Measurements from ENCODE around the gene KAZN. TPM values are rescaled to one million over a fixed set of nuclear protein-coding genes. Genes with fewer than 3 reads are reported as not detected.
A peak's percentile ranks its signal among the peaks of the same experiment; 100 is the strongest.

KAZN gene
- total RNA-seq, 2 donors from 2014 or later: 1.1 to 2.2 TPM

DNA sequence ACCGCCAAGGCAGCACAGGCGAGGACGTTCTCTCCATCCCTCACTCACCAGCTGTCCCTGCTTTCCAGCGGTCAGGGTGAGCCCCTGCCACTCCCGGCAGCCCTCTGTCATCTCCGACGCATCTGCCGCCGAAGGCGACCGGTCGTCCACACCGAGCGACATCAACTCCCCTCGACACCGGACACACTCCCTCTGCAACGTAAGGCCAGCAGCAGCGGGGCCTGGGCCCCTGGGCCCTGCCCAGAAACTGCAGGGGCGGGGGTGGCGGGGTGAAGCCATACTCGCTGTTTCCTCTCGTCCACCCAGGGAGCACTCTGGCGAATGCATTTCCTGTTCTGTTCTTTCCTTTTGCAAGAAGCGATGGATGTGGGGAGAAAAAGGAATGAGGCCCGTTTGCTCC is 461.6 kb downstream of the KAZN start:
- peaks cover 0 to 5% of the 10 kb centered on the region in 2 donors for H3K36me3 Mint-ChIP-seq
- no peak for ATAC-seq
- no peak overlapping the region for H3K27ac Mint-ChIP-seq
- DNase-seq (ENCODE audit: low spot score in 2 of 2): no peak
- peaks cover 5% of the 10 kb centered on the region in 2 donors for H3K9me3 Mint-ChIP-seq

DNA sequence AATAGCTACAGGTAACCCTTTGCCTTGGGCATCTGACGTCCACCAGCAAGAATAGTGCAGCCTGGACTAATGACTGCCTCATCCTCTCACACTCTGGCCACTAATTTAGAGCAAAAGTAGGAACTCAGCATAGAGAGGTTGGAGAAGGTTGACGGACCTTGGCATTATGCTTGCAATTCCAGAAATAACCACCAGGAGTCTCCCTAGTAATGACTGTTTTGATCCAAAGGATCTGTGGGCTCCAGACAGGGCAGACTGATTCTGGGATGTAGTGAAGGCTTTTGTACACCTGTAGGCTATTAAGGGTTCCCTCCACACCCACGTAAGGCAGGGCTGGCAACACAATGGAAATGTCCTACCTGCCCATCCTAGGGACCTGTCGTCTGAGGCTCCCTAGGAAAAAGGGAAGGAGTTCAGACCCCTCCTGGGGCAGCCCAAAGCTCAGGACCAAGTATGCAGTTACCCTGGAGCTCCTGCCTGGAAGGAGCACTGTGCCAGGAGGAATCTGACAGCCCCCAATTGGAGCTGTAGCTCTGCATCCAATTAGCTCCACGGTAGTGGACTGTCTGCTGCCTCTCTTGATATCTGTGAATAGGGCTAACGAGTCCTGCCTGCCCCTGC is 464.1 kb downstream of the KAZN start:
- peak in 1 of 2 donors; percentile 27 for DNase-seq (ENCODE audit: low spot score in 2 of 2)
- Mint-ChIP-seq H3K27ac (no peak overlapping the region), H3K36me3 (peaks cover 0 to 5% of the 10 kb centered on the region in 2 donors), H3K9me3 (peaks cover 5% of the 10 kb centered on the region in 2 donors)
- no peak for ATAC-seq

DNA sequence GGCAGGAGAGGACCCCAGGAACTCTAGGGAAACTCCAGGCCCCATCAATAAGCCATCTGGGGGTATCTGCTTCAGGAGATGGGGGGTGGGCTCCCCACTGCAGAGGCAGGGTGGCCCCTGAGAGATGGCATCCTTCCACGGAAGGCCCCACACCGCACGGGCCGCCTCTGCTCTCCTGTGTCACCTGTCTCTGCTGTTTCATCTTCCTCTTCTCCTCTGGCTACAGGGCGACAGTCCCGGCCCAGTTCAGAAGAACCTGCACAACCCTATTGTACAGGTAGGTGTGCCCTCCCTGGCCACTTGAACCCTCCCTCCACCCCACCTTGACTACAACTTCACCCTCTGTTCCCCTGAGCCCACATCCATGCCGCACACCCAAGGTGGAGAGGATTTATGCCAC is 464.9 kb downstream of the KAZN start:
- ATAC-seq (no peak), DNase-seq (ENCODE audit: low spot score in 2 of 2) (no peak)
- H3K36me3 Mint-ChIP-seq: peaks cover 0 to 5% of the 10 kb centered on the region in 2 donors
- no peak overlapping the region for H3K27ac Mint-ChIP-seq
- peaks cover 5% of the 10 kb centered on the region in 2 donors for H3K9me3 Mint-ChIP-seq

DNA sequence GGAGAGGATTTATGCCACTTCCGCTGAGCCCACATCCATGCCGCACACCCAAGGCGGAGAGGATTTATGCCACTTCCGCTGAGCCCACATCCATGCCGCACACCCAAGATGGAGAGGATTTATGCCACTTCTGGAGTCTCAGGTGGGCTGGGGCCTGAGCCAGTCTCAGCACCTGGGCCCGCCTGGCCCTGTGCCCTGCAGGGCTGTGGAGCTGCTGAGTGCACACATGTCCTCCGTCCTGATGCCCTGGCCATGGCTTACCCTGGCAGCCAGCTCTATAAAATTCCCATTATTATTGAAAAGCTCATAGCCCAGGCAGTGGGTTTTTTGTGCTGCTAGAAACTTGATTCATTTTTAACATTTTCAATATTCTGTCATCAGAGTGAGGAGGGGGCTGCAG is 465.3 kb downstream of the KAZN start:
- Mint-ChIP-seq H3K36me3 (peaks cover 0 to 5% of the 10 kb centered on the region in 2 donors), H3K27ac (no peak overlapping the region), H3K9me3 (peaks cover 5% of the 10 kb centered on the region in 2 donors)
- DNase-seq (ENCODE audit: low spot score in 2 of 2): no peak
- no peak for ATAC-seq

DNA sequence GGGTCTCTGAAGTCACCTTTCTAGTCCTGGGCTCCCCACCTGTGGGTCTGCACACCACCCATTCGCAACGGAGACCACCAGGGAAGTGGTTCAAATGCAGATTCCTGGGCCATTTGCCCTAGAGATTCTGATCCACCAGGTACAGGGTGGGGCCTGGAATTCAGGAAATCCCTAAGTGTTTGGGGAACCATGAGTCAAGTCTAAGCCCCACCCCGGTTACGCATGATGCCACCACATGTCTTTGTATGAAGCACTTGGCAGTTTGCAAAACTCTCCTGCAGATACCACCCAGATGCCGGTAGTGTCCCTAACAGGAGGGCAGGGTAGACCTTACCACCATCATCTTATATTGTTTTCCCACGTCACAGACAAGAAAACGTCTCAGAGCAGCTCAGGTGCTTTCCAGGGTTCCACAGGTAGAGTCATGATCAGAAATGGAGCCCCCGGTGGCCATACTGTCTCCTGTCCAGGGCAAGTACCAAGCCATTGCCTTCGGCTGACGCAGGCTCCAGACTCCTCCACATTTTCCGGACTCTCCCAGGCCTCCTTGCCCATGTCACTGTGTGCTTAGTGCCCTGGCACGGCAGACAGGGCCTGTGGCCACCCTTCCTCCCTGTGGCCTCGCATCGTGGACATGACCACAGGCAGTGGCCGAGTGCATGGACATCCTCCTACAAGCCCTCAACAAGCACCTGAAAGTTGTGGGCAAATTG is 465.9 kb downstream of the KAZN start:
- Mint-ChIP-seq H3K36me3 (peaks cover 0 to 5% of the 10 kb centered on the region in 2 donors), H3K27ac (no peak overlapping the region), H3K9me3 (peaks cover 5% of the 10 kb centered on the region in 2 donors)
- DNase-seq (ENCODE audit: low spot score in 2 of 2) (no peak), ATAC-seq (no peak)

DNA sequence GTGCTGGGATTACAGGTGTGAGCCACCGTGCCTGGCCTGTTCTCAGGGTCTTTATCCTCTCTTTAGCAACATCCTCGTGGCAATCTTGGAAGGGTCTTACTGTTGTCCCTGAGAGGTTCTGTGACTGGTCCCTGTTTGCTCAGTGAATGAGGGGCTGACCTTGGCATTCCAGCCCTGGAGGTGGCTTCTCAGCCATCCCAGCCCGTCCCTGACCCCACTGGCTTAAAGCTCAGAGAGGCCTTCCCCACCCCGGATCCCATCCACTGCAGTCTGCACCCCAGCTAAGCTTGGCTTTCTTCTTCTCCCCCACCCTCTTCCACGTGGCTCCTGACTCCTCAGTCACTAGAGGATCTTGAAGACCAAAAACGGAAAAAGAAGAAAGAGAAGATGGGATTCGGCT is 466.8 kb downstream of the KAZN start:
- ATAC-seq (no peak), DNase-seq (ENCODE audit: low spot score in 2 of 2) (no peak)
- Mint-ChIP-seq H3K36me3 (peaks cover 0 to 5% of the 10 kb centered on the region in 2 donors), H3K27ac (no peak overlapping the region), H3K9me3 (peaks cover 5% of the 10 kb centered on the region in 2 donors)

DNA sequence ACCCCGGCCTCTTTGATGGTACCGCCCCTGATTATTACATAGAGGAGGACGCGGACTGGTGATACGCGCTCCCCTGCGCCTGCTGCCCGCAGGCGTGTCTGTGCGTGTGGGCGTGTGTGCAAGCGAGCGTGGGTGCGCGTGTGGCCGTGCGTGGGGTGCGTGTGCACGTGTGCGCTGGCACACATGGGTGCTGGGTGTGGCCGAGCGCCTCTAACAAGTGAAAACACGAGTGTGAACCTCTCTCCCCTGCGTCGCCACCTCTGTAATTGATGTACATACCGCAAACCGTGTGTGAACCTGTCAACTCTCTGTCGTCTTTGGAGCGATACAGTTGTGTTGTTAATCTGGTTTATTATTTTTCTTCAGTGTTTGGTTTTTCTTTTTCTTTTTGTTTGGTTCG is 467.3 kb downstream of the KAZN start:
- ATAC-seq (no peak), DNase-seq (ENCODE audit: low spot score in 2 of 2) (no peak)
- H3K27ac Mint-ChIP-seq: no peak overlapping the region
- peaks cover 5% of the 10 kb centered on the region in 2 donors for H3K9me3 Mint-ChIP-seq
- peaks cover 0 to 5% of the 10 kb centered on the region in 2 donors for H3K36me3 Mint-ChIP-seq

DNA sequence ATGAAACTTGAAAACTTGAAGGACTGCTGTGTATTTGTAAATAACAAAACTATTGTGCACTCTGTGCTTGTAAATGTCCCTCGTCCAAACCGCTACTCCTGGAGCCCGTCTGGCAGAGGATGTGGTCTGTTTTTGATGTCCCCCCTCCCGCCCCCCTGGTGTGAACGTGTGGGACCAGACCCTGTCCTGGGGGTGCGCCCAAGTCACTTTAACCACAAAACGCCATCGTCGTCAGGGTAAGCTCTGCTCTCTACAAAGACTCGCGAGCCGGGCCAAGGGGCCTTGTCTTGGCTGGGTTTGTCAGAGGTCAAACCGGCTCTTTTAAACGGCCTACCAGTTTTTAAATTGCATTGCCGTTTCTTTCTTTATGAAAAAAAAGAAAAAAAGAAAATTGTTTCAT is 467.7 kb downstream of the KAZN start:
- H3K27ac Mint-ChIP-seq: no peak overlapping the region
- peaks cover 5% of the 10 kb centered on the region in 2 donors for H3K9me3 Mint-ChIP-seq
- no peak for DNase-seq (ENCODE audit: low spot score in 2 of 2)
- ATAC-seq: no peak
- peaks cover 0 to 5% of the 10 kb centered on the region in 2 donors for H3K36me3 Mint-ChIP-seq

DNA sequence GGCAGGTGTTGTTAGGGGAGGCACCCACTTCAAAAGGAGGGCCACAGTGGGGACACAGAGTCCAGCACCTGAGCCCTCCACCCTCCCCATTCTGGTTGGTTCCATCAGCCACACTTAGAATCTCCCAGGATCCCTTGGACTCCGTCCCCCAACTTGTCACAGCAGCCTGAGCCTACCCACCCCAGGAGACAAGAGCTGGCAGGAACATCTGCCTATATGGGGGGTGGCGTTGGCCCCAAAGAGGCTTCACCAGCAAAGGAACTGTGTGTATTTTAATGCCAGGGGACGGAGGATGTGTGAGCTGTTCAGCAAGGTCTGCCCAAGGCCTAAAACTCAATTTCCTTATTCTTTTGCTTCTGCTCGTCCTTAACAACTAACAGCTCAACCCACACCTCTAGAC is 468.7 kb downstream of the KAZN start:
- Mint-ChIP-seq H3K27ac (no peak overlapping the region), H3K9me3 (peaks cover 3 to 4% of the 10 kb centered on the region in 2 donors), H3K36me3 (peaks cover 0 to 3% of the 10 kb centered on the region in 2 donors)
- ATAC-seq: no peak
- no peak for DNase-seq (ENCODE audit: low spot score in 2 of 2)

DNA sequence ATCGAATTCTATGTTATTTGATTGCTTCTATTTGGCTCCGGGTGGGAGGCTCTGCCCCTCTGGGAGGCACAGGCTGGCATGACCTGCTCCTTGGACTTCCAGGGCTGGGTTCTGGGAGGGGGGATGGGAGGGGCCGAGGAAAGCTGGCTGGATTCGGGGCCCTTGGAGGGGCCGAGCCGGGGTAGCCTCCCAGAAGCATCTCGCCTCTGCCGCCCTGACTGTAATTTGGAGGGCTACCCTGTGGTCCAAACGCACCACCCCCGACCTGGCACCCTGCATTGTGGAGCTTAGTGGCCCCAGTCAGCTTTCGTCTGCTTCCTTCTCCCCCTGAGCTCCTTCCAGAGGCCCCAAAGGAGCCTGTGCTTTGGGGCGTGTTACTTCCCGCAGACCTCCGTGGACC is 469.7 kb downstream of the KAZN start:
- Mint-ChIP-seq H3K36me3 (no peaks in the 10 kb centered on the region), H3K9me3 (no peaks in the 10 kb centered on the region)
- ATAC-seq: no peak

DNA sequence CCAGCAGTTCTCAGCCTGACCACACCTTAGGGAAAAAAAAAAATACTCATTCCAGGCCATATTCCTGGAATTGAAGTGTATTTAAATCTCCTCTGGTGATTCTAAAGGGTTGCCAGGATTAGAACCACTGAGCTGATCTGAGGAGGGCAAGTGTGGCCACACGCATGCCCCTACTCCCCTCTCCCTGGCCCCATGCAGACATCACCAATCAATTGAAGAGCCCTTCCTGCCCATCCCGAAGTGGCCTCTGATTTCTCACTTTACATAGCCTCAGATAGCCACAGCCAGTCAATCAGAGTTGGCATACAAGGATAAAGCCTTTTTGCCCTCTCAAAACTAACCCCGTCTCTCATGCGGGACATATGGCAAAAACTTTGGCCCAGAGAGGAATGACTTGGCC is 470.5 kb downstream of the KAZN start:
- Mint-ChIP-seq H3K36me3 (no peaks in the 10 kb centered on the region), H3K9me3 (no peaks in the 10 kb centered on the region), H3K27ac (no peak overlapping the region)
- ATAC-seq: no peak
- no peak for DNase-seq (ENCODE audit: low spot score in 2 of 2)

More for the DNA sequence above, 469.7 kb downstream of the KAZN start:
- DNase-seq (ENCODE audit: low spot score in 2 of 2): no peak
- no peak overlapping the region for H3K27ac Mint-ChIP-seq

DNA sequence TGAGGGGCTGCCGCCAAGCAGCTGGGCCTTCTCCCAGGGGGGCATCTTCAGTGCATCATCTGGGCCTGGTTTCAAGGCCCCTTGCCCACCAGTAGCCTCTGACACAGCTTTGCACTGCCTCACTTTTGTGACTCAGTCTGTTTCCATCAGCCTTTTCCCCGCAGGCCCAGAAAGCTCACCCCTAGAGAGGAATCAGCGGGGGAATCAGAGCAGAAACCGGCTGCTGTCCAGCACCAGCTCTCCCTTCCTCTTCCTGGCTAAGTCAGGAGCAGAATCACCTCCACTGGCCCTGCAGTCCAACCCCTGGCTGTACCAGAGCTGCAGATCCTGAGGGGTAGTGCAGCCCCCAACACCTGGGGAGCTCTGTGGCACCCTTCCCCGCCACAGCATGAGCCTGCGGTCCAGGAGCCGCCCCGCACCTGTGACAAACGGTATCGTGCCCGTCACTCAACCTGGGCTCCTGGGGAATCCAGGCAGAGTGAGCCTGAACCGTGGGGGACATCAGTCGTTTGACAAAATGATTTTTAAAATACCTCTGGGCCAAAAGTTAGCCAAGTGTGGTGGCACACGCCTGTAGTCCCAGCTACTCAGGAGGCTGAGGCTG is 471.8 kb downstream of the KAZN start:
- no peak for DNase-seq (ENCODE audit: low spot score in 2 of 2)
- no peaks in the 10 kb centered on the region for H3K9me3 Mint-ChIP-seq
- no peak overlapping the region for H3K27ac Mint-ChIP-seq
- H3K36me3 Mint-ChIP-seq: no peaks in the 10 kb centered on the region
- no peak for ATAC-seq

DNA sequence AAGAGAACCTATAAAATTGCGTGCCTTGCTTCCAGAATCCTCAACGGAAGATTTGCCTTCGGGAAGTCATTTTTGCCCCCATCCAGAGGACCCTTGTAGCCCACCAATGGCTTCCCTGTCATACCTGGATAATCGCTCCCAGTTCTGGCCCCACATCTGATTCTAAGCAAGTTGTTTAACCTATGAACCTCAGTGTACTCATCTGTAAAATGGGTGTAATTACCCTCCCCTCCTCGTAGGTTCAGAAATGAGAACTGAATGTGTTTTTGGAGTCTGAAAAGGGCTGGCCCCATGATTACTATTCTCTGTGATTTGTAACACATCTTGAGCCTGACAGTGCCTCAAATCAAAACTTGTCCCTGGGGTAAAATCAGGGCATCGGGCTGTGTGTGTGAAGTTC is 473.5 kb downstream of the KAZN start:
- H3K9me3 Mint-ChIP-seq: no peaks in the 10 kb centered on the region
- H3K27ac Mint-ChIP-seq: no peak overlapping the region
- ATAC-seq (no peak), DNase-seq (ENCODE audit: low spot score in 2 of 2) (no peak)
- no peaks in the 10 kb centered on the region for H3K36me3 Mint-ChIP-seq

DNA sequence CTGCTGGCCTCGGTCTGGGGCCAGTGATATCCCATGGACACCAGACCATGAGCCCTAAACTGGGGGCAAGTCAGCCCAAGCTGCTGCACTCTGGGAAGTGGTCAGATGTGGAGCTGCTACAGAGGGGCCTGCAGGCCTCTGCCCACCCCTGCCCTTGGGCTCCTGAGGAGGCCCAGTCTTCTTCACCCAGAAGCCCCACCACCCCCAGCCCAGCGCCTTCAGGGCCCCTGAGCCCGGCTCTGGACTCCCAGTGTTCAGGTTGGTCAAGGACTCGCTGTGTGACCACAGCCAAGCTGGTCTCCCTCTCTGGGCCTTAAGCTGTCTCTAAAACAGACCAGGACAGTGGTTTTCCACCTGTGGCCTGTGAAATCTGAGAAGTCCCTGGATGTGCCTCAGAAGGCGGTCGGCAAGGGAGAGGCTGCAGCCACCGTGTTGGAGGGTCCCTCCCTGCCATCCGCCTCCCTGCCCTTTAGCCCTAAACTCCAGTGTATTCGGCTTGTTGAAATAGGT is 475.4 kb downstream of the KAZN start:
- no peaks in the 10 kb centered on the region for H3K36me3 Mint-ChIP-seq
- ATAC-seq: no peak
- DNase-seq (ENCODE audit: low spot score in 2 of 2): no peak
- no peaks in the 10 kb centered on the region for H3K9me3 Mint-ChIP-seq
- H3K27ac Mint-ChIP-seq: peak overlapping the region in 1 of 2 donors; percentile 28

DNA sequence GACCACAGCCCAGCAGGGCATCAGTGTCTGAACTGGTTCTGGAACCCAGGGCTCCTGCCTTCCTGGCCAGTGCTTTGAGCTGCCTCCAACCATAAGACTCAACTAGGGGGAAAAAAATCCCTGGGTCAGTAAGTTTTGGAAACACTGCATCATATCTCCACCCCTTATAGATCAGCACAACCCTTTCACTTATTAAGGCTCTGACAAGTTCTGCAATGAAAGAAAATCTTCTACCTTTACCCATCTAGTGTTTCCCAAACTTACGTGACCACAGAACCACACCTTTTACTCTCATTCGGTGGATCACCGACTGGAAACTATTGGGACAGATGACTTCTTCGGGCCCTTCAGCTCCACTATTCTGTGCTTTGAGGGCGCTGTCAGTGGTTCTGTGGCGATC is 476.7 kb downstream of the KAZN start:
- ATAC-seq (no peak), DNase-seq (ENCODE audit: low spot score in 2 of 2) (no peak)
- no peaks in the 10 kb centered on the region for H3K9me3 Mint-ChIP-seq

DNA sequence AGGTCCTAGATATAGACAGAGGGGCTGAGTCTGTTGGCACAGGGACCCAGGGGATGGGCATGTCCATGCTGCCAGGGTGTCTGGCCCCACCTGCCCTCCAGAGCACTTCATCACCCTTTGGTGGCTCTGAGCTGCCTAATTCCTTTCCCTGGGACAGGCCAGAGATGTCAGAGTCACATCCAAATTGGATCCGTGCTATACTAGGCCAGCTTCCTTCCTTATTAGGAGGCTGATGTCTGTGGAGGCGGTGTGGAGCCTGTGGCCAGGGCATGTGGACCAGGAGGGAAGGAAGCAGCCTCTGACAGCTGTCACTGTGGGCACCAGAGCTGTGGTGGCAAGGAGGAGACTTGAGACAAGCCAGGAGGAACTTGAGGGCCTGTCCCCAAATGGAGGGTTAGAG is 477.3 kb downstream of the KAZN start:
- Mint-ChIP-seq H3K9me3 (no peaks in the 10 kb centered on the region), H3K36me3 (no peaks in the 10 kb centered on the region), H3K27ac (no peak overlapping the region)
- no peak for ATAC-seq
- no peak for DNase-seq (ENCODE audit: low spot score in 2 of 2)

More for the DNA sequence above, 476.7 kb downstream of the KAZN start:
- H3K27ac Mint-ChIP-seq: no peak overlapping the region
- no peaks in the 10 kb centered on the region for H3K36me3 Mint-ChIP-seq

DNA sequence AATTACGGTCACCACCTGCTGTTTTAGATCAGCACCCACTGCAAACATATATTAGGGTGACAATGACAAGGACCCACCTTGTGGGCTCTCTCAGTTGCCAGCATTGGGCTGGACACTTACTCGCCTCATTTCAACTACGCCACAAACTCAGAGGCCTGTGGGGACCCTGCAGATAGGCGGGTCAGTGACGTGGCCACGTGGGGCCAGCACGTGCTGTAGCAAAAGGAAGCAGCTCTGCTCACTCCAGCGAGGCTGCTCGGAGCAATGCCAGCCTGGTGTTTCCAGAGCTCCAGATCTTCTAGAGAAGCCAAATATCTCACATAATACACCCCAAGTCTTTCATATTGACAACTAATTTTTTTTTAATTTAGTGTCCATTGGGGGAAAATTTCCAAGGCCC is 478.3 kb downstream of the KAZN start:
- no peak for ATAC-seq
- no peak overlapping the region for H3K27ac Mint-ChIP-seq
- DNase-seq (ENCODE audit: low spot score in 2 of 2): no peak
- H3K9me3 Mint-ChIP-seq: no peaks in the 10 kb centered on the region
- H3K36me3 Mint-ChIP-seq: no peaks in the 10 kb centered on the region
